CD4-positive, alpha-beta T cell treated with Interleukin-21 for 1 hour (primary cell): ENCODE results near the gene ZNF385A.
A peak's percentile ranks its signal among the peaks of the same experiment; 100 is the strongest.

Experiments used
- DNase-seq: peaks from one replicate; pipeline ENCODE4 v3.0.0-alpha.2; 2020

ZNF385A gene

GRCh38 chr12:54390668-54391551 lies 6.4 kb upstream of the ZNF385A start:
- peak; percentile 74 for DNase-seq

DNA sequence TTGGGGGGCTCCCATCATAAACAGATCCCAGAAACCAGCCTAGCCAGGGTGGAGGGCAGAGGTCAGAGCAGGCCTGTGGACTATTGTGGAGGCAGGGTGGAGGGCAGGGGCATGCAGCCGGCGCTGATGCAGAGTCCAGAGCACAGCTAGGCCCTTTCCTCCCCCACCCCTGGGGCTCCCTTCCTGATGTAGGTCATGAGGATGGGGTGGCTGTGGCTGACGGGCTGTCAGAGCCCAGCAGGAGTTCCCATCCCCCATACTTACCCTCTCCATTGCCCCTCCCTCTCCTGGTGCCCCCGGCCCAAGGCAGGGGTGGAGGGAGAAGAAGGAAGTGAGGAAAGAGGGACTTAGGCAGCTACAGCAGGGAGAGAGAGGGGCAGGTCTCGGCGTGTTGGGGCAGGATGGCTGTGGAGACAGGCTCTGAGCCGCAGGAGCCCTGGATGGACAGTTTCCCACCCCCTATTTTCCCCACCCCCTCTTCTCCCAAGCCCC lies 5.7 kb upstream of the ZNF385A start:
- no peak for DNase-seq

DNA sequence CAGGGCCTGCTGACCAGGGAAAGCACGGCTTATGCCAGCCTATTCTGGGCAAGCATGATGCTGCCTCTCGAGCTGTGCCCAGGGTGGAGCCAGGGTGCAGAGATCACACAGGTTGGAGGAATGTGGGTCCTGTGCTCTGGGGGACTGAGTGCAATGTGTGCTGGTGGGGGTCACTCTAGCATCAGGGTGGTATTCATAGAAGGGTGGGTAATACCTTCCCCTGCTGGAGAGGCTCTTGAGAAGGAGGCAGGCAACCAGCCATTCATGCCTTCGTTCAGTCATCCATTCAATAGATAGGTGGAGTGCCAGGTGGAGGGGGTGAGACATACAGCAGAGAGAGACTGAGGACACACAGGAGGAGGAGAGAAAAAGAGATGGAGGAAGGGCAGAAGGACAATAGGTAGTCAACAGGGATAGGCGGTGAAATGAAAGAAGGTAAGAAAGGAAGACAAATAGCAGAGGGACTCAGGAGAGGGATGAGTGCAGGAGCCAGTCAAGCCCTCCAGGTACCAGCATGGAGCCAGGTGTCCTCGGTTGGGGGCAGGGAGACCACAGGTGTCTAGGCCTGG lies 5.2 kb upstream of the ZNF385A start:
- no peak for DNase-seq

- no peak for DNase-seq
Measured at GRCh38 chr12:54389134-54389508, 4.6 kb upstream of the ZNF385A start.

DNA sequence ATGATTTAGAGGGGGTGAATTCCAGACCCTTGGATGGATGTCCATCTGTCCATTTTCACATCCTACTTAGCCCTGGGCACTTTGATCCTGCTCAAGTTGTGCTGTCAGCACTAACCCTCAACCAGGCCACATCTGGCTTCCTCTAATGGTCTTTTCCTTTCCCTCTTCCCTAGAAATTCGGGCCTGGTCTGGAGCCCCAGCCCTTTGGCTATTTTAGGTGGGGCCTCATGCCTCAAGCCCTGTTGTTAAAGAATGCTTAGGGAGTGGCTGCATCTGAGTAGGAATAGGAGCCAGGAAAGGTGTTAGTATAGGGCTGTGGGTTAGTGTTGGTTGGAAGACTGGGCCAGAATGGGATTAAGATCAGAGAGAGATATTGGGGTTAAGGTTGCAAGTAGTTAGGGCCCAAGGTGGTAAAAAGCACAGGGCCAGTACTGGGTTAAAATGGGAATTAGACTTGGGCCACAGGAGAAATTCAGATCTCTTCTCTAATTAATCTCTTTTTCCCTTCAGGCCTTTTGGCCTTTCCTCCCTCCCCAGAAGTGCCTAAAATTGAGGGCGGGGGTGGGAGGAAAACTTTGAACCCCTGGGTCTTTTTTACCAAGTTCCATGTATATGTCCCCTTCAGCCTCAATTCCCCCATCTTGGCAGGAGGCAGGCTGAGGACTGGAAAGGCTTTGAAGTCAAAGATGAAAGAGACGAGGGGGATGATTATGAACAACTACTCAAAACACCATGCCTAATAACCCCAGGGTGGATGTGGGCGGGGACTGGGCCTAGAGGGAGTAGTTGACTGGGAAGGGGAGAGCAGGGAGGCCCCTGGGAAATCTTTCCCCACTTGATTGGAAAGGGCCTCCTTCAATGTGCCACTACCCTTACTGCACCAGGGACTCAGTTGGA lies 4.0 kb upstream of the ZNF385A start:
- DNase-seq = no peak

- no peak for DNase-seq
Measured at GRCh38 chr12:54387114-54387467, 2.6 kb upstream of the ZNF385A start.

DNA sequence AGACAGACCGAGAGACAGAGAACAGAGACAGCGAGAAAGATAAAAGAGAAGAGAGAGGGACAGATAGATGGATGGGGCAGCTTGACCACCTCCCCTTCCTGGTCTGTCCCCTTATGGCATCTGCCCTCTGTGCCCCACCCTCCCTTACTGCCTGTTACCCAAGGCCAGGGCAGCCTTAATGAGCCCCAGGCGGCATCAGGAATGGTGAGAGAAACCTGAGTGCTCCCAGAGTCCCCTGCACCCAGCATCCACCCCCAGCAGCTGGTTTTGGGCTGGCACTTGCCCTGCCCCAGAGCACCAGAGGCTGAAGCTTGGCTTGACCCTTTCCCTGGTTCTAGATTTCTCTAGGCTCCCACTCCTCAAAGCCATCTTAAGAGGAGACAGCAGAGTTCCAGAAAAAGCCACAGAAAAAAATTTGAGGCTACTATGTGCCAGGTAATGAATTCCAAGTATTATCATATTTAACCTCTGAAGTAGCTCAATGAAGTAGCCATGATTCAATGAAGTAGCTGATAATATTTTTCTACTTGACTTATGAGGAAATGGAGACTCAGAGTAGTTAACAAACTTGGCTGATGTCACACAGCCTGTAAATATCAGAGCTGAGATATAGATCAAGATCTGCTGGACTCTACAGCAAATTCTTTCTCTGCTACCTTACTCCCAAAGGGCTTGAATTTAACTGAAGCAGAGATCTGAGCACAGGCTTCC lies 2.0 kb upstream of the ZNF385A start:
- DNase-seq = no peak

GRCh38 chr12:54385251-54385914 lies 850 bp upstream of the ZNF385A start:
- no peak for DNase-seq

GRCh38 chr12:54383041-54383609 lies 1.4 kb downstream of the ZNF385A start:
- peak; percentile 29 for DNase-seq

DNA sequence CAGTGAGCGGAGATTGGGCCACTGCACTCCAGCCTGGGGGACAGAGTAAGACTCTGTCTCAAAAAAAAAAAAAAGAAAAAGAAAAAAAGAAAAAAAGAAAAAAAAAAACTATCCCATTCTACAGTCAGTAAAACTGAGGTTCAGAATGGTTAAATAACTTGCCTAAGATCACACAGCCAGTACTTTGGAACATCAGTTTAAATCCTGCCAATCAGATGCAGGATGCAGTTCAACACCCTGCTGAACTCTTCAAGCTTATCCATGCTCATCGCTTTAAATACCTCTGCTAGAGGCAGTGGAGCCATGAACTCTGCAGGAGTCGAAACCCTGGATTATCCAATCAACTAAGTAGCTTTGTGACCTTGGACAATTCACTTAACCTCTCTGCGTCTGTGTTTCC lies 3.4 kb downstream of the ZNF385A start:
- DNase-seq = no peak

- DNase-seq = peak; percentile 87
Measured at GRCh38 chr12:54379398-54380201, 4.9 kb downstream of the ZNF385A start.

DNA sequence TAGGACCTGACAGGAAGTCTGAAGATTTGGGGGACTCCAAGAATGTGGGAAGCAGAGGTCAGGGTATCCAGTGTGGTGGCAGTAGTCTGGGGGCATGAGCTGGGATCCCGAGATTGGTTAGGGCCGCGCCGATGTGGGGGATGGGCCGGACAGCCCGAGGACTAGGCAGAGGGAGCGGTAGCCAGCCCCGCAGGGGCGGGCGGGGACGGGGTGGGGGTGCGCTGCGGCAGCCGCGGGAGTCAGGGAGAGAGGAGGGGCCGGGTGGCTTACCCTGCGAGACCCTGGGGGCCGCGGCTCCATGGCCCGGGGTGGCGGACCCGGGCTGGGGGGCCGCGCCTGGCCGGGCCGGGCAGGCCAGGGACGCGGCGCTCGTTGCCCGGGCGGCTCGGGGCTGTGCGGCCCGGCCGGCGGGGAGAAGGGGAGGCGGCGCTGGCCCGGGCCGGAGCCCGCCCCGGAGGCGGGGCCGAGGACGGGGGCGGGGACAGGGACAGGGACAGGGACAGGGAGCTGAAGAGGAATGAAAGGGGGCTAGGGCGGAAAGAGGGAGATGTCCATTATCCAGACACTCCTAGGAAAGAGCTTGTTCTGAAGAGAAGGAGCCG lies 5.6 kb downstream of the ZNF385A start:
- no peak for DNase-seq

DNA sequence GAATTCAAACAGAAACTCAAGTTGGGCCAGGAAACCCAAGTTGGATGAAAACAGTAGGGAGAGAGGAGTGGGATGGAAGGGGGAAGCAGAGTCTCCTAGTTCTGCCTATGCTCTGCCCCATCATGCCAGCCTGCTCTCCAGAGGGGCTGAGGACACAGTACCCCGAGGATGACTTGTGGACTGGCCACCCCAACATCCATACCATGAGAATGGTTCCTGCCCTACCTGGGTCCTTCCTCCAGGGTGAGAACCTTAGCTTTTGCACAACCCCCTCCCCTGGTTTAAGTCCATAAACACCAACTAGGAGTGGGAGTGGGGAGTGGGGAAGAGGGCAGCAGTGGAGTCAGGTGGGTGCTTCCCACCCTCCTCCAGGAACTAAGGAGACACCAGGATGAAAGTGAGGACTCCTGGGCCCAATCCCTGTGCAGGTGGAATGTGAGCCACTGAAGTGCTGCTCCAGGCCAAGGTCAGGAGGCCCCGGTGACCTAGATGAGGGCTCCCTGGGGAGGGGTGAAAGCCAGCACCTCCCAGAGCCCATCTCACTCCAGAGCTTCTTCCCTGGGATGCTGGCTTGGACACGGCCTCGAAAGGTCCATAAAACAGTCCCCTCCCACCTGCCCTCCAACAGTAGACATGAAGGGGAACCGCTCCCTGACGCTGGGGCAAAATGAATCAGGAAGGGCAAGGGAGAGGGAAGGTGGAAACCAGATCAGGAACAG lies 6.6 kb downstream of the ZNF385A start:
- no peak for DNase-seq

DNA sequence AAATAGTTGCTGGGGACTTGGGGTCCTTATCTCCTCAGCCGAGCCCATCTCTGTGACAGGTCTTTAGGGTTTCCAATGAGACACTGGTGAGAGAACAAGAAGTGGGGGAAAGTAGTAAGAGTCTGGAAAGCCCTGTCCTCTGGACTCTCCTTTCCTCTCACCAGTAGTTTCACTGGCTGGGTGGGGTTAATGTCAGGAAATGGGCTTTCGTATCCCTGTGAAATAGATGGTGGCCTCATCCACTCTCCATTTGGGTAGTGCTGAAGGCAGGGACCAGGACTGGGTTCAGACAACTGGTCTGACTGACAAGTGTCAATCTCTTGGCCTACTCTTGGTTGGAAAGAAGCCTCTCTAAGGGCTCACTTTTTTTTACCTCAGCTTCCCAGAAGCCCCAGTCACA lies 7.5 kb downstream of the ZNF385A start:
- no peak for DNase-seq

GRCh38 chr12:54376596-54376995 lies 7.9 kb downstream of the ZNF385A start:
- no peak for DNase-seq

DNA sequence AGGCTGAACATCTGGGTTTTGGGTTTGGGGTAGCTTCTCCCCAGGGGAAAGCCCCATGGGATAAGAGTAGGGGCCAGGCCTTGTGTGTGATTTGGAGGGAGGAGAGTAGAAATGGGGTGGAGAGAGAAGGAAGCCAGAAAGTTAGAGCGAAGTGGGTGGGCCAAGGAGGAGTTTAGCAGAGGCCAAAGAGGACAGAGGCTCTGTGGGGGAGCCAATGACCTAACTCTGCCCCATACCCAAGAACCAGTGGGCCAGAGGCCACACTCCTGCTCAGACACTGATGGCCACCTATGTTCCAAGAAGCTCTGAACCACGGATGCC lies 9.3 kb downstream of the ZNF385A start:
- DNase-seq = no peak

DNA sequence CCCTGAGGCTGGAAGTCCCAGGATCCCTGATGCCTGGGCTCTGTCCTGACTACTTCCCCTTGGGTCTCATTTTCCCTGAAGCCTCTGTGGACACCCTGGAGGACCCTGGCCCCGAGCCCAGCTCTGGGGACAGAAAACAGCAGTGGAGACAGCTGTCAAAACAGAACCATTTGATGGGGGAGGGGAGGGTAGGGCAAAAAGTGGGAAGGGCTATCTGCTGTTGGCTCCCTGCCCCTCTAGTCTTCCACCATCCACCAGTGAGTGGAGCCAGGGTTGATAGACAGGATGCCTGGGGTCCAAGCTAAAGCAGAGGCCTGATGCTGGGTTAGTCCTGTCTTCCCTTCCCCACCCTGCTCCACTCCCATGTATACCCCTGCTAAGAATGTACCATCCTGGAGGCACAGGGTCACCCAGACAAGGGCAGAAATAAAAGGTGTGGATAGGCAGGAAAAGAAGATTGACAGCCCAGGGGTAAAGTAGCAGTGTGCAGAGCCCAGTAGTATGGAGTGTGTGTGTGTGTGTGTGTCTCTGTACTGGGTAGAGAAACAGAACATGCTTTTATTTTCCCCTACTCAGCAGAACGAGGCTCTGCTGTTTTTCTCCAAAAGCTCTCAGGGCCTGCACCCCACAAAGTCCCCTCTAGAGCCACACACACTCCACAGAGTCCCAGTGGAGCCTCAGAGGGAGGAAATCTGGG lies 9.8 kb downstream of the ZNF385A start:
- DNase-seq = no peak

- no peak for DNase-seq
Measured at GRCh38 chr12:54373649-54374561, 10.6 kb downstream of the ZNF385A start.
